Measurements from ENCODE around the gene PFN3.
"Not testable (repeated sequence)": the region's sequence is repeated elsewhere in the genome, so short reads cannot be mapped to it uniquely, and the experiment has no call there.

PFN3 gene

GRCh38 chr5:177425196-177425800 is 24.8 kb upstream of the PFN3 start:
- no peak for DNase-seq (ENCODE audit: low spot score)

DNA sequence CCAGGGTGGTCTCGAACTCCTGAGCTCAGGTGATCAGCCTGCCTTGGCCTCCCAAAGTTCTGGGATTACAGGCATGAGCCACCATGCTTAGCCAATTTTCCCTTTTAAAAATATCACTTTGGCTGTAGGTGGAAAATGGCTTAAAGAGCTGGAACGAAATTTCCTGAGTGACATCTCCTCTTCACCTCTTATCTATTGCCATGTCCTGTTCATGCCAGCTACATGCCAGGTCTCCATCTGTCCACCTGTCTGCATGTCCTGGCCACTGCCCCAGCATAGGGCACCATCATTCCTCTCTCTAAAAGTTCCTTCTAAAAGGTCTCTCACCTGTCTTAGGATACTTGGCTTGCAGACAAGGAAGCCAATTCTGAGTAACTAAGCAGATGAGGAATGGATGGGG is 23.2 kb upstream of the PFN3 start:
- DNase-seq (ENCODE audit: low spot score) = no peak

DNA sequence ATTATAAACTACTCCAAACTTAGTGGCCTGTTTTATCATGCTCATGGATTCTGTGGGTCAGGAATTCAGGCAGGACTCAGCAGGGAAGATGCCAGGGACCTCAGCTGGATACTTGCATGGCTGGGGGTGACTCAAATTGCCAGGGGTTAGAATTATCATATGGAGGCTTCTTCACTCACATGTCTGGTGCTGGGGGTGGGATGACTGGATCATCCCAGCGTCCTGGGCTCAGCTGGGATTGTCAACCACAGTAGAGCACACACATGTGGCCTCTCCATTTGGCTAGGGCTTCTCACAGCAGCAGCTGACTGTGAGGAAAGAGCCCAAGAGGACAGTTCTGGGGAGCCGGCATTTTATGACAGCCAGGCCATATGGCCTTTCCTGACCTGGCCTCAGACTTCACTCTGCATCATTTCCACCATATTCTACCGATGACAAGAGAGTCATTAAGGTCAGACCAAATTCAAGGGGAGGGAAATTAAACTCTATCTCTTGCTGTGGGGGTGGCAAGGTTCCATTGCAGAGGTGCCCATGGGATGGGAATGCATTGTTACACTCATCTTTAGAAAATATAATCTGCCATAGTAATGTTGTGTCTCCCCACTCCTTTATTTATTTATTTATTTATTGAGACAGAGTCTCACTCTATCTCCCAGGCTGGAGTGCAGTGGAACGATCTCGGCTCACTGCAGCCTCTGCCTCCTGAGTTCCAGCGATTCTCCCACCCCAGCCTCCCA is 20.8 kb upstream of the PFN3 start:
- DNase-seq (ENCODE audit: low spot score) = no peak

GRCh38 chr5:177420472-177420871 is 20.0 kb upstream of the PFN3 start:
- not testable (repeated sequence) for DNase-seq (ENCODE audit: low spot score)

- no peak for DNase-seq (ENCODE audit: low spot score)
Measured at GRCh38 chr5:177419046-177419445, 18.6 kb upstream of the PFN3 start.

DNA sequence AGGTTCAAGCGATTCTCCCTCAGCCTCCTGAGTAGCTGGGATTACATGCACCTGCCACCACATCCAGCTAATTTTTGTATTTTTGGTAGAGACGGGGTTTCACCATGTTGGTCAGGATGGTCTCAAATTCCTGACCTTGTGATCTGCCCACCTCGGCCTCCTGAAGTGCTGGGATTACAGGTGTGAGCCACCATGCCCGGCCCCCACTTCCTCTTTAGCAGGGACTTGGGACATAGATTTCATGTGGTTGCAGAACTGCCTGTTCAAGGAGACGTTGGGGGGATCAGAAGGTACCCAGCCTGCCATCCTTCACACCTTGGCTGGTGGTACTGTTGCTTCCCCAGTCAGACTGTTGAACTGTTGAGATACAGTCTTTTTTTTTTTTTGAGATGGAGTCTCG is 16.6 kb upstream of the PFN3 start:
- DNase-seq (ENCODE audit: low spot score) = not testable (repeated sequence)

DNA sequence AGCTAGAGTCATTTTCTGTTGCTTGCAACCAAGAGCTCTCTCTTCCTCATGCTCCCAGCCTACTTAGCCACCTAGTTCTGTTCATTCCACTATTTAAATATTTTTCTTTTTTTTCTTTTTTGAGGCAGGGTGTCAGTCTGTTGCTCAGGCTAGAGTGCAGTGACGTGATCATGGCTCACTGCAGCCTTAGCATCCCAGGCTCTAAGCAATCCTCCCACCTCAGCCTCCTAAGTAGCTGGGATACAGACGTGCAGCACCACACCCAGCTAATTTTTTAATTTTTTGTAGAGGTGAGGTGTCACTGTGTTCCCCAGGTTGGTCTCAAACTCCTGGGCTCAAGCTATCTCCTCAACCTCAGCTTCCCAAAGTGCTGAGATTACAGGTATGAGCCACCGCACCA is 14.0 kb upstream of the PFN3 start:
- DNase-seq (ENCODE audit: low spot score) = no peak

DNA sequence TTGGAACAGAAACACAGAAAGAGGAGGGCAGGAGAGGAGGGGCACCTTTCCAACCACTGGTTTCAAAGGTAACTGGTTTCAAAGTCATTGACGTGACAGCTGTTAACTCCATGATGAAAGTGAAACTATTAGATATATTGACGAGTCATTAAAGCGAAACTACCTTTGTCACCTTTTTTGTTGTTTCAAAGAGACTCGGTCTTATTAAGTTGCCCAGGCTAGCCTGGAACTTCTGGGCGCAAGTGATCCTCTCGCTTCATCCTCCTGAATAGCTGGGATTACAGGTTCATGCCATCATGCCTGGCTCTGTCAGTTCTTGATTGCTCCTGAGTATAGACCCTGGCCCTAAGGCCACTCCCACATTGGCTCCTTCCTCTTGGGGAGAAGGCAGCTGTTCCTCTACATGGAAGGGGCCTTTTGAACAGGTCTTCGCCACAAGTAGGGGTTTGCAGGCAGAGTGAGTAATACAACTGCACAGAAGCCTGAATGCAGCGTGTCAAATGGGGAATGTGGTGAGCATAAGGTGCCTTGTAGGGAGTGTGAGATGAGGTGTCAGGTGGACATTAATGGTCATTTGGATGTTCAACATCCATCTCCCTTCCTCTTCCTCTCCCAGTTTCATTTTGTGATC is 12.3 kb upstream of the PFN3 start:
- no peak for DNase-seq (ENCODE audit: low spot score)

GRCh38 chr5:177410575-177410974 is 10.1 kb upstream of the PFN3 start:
- no peak for DNase-seq (ENCODE audit: low spot score)

- peak; percentile 62 for DNase-seq (ENCODE audit: low spot score)
Measured at GRCh38 chr5:177409043-177409801, 8.8 kb upstream of the PFN3 start, which contains the start of gene F12. Gene F12, minus strand, starts transcription at chr5:177409564. Its CDS starts 37 bp downstream, at chr5:177409527.

DNA sequence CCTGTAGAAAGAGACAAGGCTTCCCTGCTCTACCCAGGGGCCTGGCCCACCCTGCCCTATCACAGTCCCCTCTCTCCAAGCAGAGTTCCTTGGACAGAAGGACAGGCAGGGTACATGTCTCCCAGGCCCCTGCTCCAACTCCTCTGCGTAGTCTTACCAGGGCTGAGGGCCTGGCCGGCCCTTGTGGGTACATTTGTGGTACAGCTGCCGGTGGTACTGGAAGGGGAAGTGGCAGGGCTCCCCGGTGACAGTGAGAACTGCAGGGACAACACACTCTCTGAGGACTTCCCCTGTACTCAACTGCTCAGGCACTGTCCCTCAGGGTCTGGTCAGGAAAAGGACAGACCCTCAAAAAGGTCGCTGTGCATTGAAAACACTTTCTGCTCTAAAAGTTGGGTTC is 5.3 kb upstream of the PFN3 start:
- no peak for DNase-seq (ENCODE audit: low spot score)

DNA sequence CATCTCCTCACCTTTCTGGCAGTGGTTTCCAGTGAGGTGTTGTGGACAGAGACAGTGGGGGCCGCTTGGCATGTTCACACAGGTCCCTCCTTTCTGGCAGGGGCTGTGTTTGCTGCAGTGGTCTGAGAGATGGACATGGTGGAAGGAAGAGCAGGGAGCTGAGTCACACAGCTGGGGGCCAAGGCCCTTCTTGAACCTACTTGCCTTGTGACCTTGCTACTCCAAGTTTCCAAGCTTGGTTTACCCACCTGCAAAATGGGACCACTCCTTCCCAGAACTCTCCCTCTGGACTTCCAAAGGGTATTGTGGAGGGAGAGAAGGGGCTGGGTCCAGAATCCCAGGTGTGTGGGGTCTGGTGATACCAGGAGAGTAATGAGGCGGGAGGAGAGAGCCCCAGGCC is 4.9 kb upstream of the PFN3 start:
- no peak for DNase-seq (ENCODE audit: low spot score)

DNA sequence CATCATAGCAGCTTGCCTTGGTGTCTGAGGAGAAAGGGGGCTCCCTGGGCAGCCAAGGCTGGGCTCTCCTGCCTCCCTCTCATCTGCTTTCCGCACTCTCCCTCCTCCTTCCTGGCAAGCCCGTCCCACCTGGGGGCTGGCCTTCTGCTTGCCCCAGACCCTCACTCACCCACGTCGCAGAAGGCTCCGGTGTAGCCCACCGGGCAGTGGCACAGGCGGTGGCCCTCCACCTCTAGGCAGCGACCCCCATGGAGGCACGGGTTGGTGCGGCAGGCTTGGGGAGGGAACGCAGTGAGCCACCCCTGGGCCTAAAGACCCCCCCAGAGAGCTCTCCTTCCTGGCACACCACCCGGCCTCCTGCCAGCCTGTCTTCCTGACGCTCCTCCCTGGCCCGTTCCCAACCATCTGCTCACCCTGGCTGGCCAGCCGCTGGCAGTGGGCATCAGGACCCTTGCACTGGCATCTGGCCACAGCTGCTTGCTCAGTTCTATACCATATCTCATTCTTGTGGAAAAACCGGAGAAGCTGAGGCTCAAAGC is 4.2 kb upstream of the PFN3 start:
- DNase-seq (ENCODE audit: low spot score) = no peak

- DNase-seq (ENCODE audit: low spot score) = no peak
Measured at GRCh38 chr5:177403792-177404640, 3.6 kb upstream of the PFN3 start.

DNA sequence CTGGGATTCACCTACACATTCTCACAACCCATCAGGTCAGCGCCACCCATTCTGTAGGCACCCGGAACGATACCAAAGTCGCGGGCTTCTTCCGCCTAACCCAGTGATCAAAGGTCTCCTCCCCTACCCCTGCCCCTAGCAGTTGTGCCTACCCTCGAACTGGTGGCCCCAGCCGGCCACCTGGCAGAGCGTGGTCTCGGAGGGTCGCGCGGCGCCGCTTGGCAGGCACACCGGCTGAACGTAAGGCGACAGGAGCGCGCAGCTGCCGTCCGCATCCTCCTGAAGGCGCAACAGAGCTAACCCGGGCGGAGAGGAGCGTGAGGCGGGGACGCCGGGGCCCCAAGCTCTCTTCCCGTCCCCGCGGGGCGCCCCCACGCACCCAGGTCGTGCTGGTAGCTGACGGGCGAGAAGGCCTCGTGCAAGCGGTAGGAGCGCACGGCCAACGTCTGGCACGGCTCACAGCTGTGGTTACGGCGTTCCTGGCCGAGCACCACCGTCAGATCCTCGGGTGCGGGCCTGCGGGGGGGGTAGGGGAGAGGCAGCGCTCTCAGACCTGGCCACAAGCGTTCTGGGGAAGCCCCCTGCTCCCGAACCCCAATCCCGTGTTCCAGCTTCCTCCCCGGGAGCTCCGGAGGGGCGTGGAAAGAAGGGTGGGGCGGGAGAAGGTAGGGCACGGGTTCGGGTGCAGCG is 2.8 kb upstream of the PFN3 start:
- no peak for DNase-seq (ENCODE audit: low spot score)

- DNase-seq (ENCODE audit: low spot score) = no peak
Measured at GRCh38 chr5:177402271-177403043, 2.0 kb upstream of the PFN3 start.

GRCh38 chr5:177397875-177398390 is 2.5 kb downstream of the PFN3 start:
- DNase-seq (ENCODE audit: low spot score) = no peak

DNA sequence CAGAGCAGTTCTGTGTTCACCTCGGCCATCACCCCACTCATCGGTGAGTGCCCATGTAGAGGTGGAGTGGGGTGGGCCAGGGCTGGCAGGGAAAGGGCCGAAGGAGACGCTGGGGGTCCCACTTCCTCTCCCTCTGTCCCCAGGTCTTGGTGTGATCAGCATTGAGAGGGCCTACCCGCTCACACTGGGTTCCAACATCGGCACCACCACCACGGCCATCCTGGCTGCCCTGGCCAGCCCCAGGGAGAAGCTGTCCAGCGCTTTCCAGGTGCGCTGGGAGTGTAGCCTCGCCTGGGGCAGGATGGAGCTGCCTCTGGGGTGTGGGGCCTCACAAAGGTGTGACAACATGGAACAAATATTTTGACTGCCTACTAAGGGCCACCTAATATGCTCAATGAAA is 3.7 kb downstream of the PFN3 start:
- no peak for DNase-seq (ENCODE audit: low spot score)

GRCh38 chr5:177396078-177396477 is 4.4 kb downstream of the PFN3 start:
- no peak for DNase-seq (ENCODE audit: low spot score)

GRCh38 chr5:177393990-177394389 is 6.5 kb downstream of the PFN3 start:
- DNase-seq (ENCODE audit: low spot score) = no peak

Data from HuH-7 (cell line).